ENCODE measurements around the gene FHIP1B. TPM values are rescaled to one million over a fixed set of nuclear protein-coding genes. Genes with fewer than 3 reads are reported as not detected.
A peak's percentile ranks its signal among the peaks of the same experiment; 100 is the strongest.
"Not testable (repeated sequence)": the region's sequence is repeated elsewhere in the genome, so short reads cannot be mapped to it uniquely, and the experiment has no call there.

The FHIP1B gene
- total and polyA plus RNA-seq, 2 experiments from 2014 or later: 10.9 to 25.4 TPM

GRCh38 chr11:6253197-6253596, 18.8 kb upstream of the FHIP1B start:
- Histone ChIP-seq H3F3A (ENCODE audit: insufficient read depth) (peaks cover 24% of the 10 kb centered on the region), H3K4me3 (no peak overlapping the region), H3K27me3 (replicated peaks; ENCODE audit: insufficient read depth) (peaks cover 24% of the 10 kb centered on the region), H2AFZ (no peak overlapping the region), H3K4me2 (ENCODE audit: unreplicated experiment) (no peak overlapping the region), H4K20me1 (ENCODE audit: insufficient read depth) (no peaks in the 10 kb centered on the region), H3K27ac (no peak overlapping the region), H3K9ac (no peak overlapping the region), H3K36me3 (ENCODE audit: low read depth) (no peaks in the 10 kb centered on the region), H3K79me2 (ENCODE audit: insufficient read depth) (no peaks in the 10 kb centered on the region), H3K4me1 (ENCODE audit: insufficient read depth) (peaks cover 24% of the 10 kb centered on the region), H3K9me3 (ENCODE audit: low read depth) (no peaks in the 10 kb centered on the region), H3K9me2 (ENCODE audit: insufficient read depth) (no peaks in the 10 kb centered on the region)
- no peak for DNase-seq
- no peak for TF ChIP-seq EZH2 (IDR thresholded peaks at IDR 0.05; ENCODE audit: insufficient read depth, poor library complexity, severe bottlenecking)
- TF ChIP-seq EZH2phosphoT487 (IDR thresholded peaks at IDR 0.05; ENCODE audit: insufficient read depth, low read depth): no peak
- WGBS, 2 experiments (ENCODE audit: low coverage in 1 of 2, low lambda C conversion rate in 2 of 2, missing lambda C conversion rate in 2 of 2): 83 to 85% methylated on average over 1 of the region's 1 CpG
- in situ Hi-C loops (cut with MboI): loop anchor here (10.0 kb wide), 1 partner anchor 62 kb away; no protein-coding TSS in a partner anchor

GRCh38 chr11:6251990-6252473, 17.6 kb upstream of the FHIP1B start:
- Histone ChIP-seq H3K79me2 (ENCODE audit: insufficient read depth) (no peaks in the 10 kb centered on the region), H3K36me3 (ENCODE audit: low read depth) (no peaks in the 10 kb centered on the region), H3K4me3 (no peak overlapping the region), H3K4me1 (ENCODE audit: insufficient read depth) (peaks cover 24% of the 10 kb centered on the region), H3K9me2 (ENCODE audit: insufficient read depth) (no peaks in the 10 kb centered on the region), H3K4me2 (ENCODE audit: unreplicated experiment) (no peak overlapping the region), H3K27ac (no peak overlapping the region), H2AFZ (peak overlapping the region; percentile 57), H3F3A (ENCODE audit: insufficient read depth) (peaks cover 24% of the 10 kb centered on the region), H3K27me3 (replicated peaks; ENCODE audit: insufficient read depth) (peaks cover 12% of the 10 kb centered on the region), H3K9ac (no peak overlapping the region), H3K9me3 (ENCODE audit: low read depth) (no peaks in the 10 kb centered on the region), H4K20me1 (ENCODE audit: insufficient read depth) (no peaks in the 10 kb centered on the region)
- 87 to 91% methylated on average over 6 of the region's 6 CpGs for WGBS, 2 experiments (ENCODE audit: low coverage in 1 of 2, low lambda C conversion rate in 2 of 2, missing lambda C conversion rate in 2 of 2)
- in situ Hi-C loops (cut with MboI): loop anchor here (10.0 kb wide), 1 partner anchor 63 kb away; no protein-coding TSS in a partner anchor
- peak; percentile 61 for DNase-seq
- TF ChIP-seq EZH2phosphoT487 (IDR thresholded peaks at IDR 0.05; ENCODE audit: insufficient read depth, low read depth): no peak
- no peak for TF ChIP-seq EZH2 (IDR thresholded peaks at IDR 0.05; ENCODE audit: insufficient read depth, poor library complexity, severe bottlenecking)

- Histone ChIP-seq H4K20me1 (ENCODE audit: insufficient read depth) (no peaks in the 10 kb centered on the region), H3K4me2 (ENCODE audit: unreplicated experiment) (no peak overlapping the region), H3K36me3 (ENCODE audit: low read depth) (no peaks in the 10 kb centered on the region), H3K27me3 (replicated peaks; ENCODE audit: insufficient read depth) (peaks cover 4% of the 10 kb centered on the region), H3K9me3 (ENCODE audit: low read depth) (no peaks in the 10 kb centered on the region), H2AFZ (peak overlapping the region; percentile 57; the same call in 1 of the 2 replicates), H3K79me2 (ENCODE audit: insufficient read depth) (no peaks in the 10 kb centered on the region), H3K9me2 (ENCODE audit: insufficient read depth) (no peaks in the 10 kb centered on the region), H3F3A (ENCODE audit: insufficient read depth) (peaks cover 24% of the 10 kb centered on the region), H3K4me1 (ENCODE audit: insufficient read depth) (peaks cover 24% of the 10 kb centered on the region), H3K4me3 (no peak overlapping the region), H3K27ac (no peak overlapping the region), H3K9ac (no peak overlapping the region)
- in situ Hi-C loops (cut with MboI): loop anchor here (10.0 kb wide), 1 partner anchor 64 kb away; no protein-coding TSS in a partner anchor
- peak; percentile 80 for DNase-seq
- 43 to 52% methylated on average over 6 of the region's 6 CpGs for WGBS, 2 experiments (ENCODE audit: low coverage in 1 of 2, low lambda C conversion rate in 2 of 2, missing lambda C conversion rate in 2 of 2)
- TF ChIP-seq EZH2 (IDR thresholded peaks at IDR 0.05; ENCODE audit: insufficient read depth, poor library complexity, severe bottlenecking): no peak
- no peak for TF ChIP-seq EZH2phosphoT487 (IDR thresholded peaks at IDR 0.05; ENCODE audit: insufficient read depth, low read depth)
Measured at GRCh38 chr11:6251120-6251733, 16.8 kb upstream of the FHIP1B start.

GRCh38 chr11:6249770-6250555, 15.5 kb upstream of the FHIP1B start:
- TF ChIP-seq EZH2phosphoT487 (IDR thresholded peaks at IDR 0.05; ENCODE audit: insufficient read depth, low read depth) (no peak), EZH2 (IDR thresholded peaks at IDR 0.05; ENCODE audit: insufficient read depth, poor library complexity, severe bottlenecking) (no peak)
- Histone ChIP-seq H3K4me1 (ENCODE audit: insufficient read depth) (peaks cover 24% of the 10 kb centered on the region), H3K9ac (no peak overlapping the region), H3K36me3 (ENCODE audit: low read depth) (no peaks in the 10 kb centered on the region), H3K9me3 (ENCODE audit: low read depth) (no peaks in the 10 kb centered on the region), H3K4me3 (no peak overlapping the region), H4K20me1 (ENCODE audit: insufficient read depth) (no peaks in the 10 kb centered on the region), H3K27ac (peak overlapping the region; percentile 20; the same call in 1 of the 2 replicates), H2AFZ (no peak overlapping the region), H3K9me2 (ENCODE audit: insufficient read depth) (no peaks in the 10 kb centered on the region), H3F3A (ENCODE audit: insufficient read depth) (peaks cover 24% of the 10 kb centered on the region), H3K27me3 (replicated peaks; ENCODE audit: insufficient read depth) (no peaks in the 10 kb centered on the region), H3K79me2 (ENCODE audit: insufficient read depth) (no peaks in the 10 kb centered on the region), H3K4me2 (ENCODE audit: unreplicated experiment) (peak overlapping the region; percentile 35)
- in situ Hi-C loops (cut with MboI): loop anchor here (10.0 kb wide), 2 partner anchors 65 to 105 kb away; no protein-coding TSS in a partner anchor
- WGBS, 2 experiments (ENCODE audit: low coverage in 1 of 2, low lambda C conversion rate in 2 of 2, missing lambda C conversion rate in 2 of 2): 3 to 7% methylated on average over 3 of the region's 3 CpGs
- DNase-seq: peak; percentile 92

GRCh38 chr11:6248897-6249296, 14.5 kb upstream of the FHIP1B start:
- H3K4me2 ChIP-seq (ENCODE audit: unreplicated experiment); H3K36me3 ChIP-seq (ENCODE audit: low read depth); H3K9ac ChIP-seq; H3K9me2 ChIP-seq (ENCODE audit: insufficient read depth); DNase-seq; H4K20me1 ChIP-seq (ENCODE audit: insufficient read depth); H3K27ac ChIP-seq; H2AFZ ChIP-seq; H3K27me3 ChIP-seq (replicated peaks; ENCODE audit: insufficient read depth); H3K9me3 ChIP-seq (ENCODE audit: low read depth); H3K79me2 ChIP-seq (ENCODE audit: insufficient read depth); H3K4me3 ChIP-seq: not testable (repeated sequence)
- Histone ChIP-seq H3F3A (ENCODE audit: insufficient read depth) (peaks cover 24% of the 10 kb centered on the region), H3K4me1 (ENCODE audit: insufficient read depth) (peaks cover 24% of the 10 kb centered on the region)
- 80 to 84% methylated on average over 3 of the region's 3 CpGs for WGBS, 2 experiments (ENCODE audit: low coverage in 1 of 2, low lambda C conversion rate in 2 of 2, missing lambda C conversion rate in 2 of 2)
- in situ Hi-C loops (cut with MboI): loop anchor here (10.0 kb wide), 1 partner anchor 106 kb away; no protein-coding TSS in a partner anchor
